Muscle of leg (tissue), 16 donors: ENCODE measurements around the gene CDH8. TPM values are rescaled to one million over a fixed set of nuclear protein-coding genes. Genes with fewer than 3 reads are reported as not detected.

Experiments
- DNase-seq: peaks from one replicate; pipeline ENCODE4 v3.0.0; 2013
- H3K27ac ChIP-seq: one replicate; pipeline ENCODE4 v1.5.1; 2013; ENCODE audit warnings: mild to moderate bottlenecking, low read length, control low read depth
- H3K27me3 ChIP-seq: one replicate; pipeline ENCODE4 v1.6.1; 2013; ENCODE audit warnings: low read length; ENCODE audit not compliant: control insufficient read depth, insufficient read depth
- H3K36me3 ChIP-seq: one replicate; pipeline ENCODE4 v1.6.1; 2013; ENCODE audit warnings: low read length; ENCODE audit not compliant: control insufficient read depth, insufficient read depth
- H3K4me1 ChIP-seq: one replicate; pipeline ENCODE4 v1.6.1; 2013; ENCODE audit warnings: low read length; ENCODE audit not compliant: control insufficient read depth, insufficient read depth
- H3K4me3 ChIP-seq: one replicate; pipeline ENCODE4 v1.5.1; 2013; ENCODE audit warnings: low read length, control low read depth
- H3K9me3 ChIP-seq: replicated peaks from 2 replicates; pipeline ENCODE4 v1.6.1; 2013; ENCODE audit warnings: low read depth, low read length; ENCODE audit not compliant: control insufficient read depth
- WGBS: methylation state at CpG from one replicate; pipeline ENCODE4 v1.1.5; 2013; ENCODE audit warnings: missing lambda C conversion rate; ENCODE audit not compliant: insufficient coverage; 5-methylcytosine and 5-hydroxymethylcytosine counted together
- long read RNA-seq, 11 donors: transcript quantifications; one replicate each; lab custom pipeline, GENCODE V29; 2026
- polyA plus RNA-seq, 8 donors: library from polyadenylated mRNA; unstranded; fragments of 120-200 nt; gene quantifications; one replicate each; pipeline versions ENCODE4 v1.2.1 to v1.2.3, GENCODE V29; 2013; ENCODE audit warnings: inconsistent platforms in 1 of 8, low replicate concordance in 1 of 8; ENCODE audit not compliant: insufficient read length in 8 of 8, insufficient read depth in 1 of 8
- total RNA-seq: library from RNA; stranded (reverse); fragments of 120-200 nt; gene quantifications from one replicate; pipeline ENCODE4 v1.2.4, GENCODE V29; 2013

The CDH8 gene, protein sequence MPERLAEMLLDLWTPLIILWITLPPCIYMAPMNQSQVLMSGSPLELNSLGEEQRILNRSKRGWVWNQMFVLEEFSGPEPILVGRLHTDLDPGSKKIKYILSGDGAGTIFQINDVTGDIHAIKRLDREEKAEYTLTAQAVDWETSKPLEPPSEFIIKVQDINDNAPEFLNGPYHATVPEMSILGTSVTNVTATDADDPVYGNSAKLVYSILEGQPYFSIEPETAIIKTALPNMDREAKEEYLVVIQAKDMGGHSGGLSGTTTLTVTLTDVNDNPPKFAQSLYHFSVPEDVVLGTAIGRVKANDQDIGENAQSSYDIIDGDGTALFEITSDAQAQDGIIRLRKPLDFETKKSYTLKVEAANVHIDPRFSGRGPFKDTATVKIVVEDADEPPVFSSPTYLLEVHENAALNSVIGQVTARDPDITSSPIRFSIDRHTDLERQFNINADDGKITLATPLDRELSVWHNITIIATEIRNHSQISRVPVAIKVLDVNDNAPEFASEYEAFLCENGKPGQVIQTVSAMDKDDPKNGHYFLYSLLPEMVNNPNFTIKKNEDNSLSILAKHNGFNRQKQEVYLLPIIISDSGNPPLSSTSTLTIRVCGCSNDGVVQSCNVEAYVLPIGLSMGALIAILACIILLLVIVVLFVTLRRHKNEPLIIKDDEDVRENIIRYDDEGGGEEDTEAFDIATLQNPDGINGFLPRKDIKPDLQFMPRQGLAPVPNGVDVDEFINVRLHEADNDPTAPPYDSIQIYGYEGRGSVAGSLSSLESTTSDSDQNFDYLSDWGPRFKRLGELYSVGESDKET
- 3.5 TPM for total RNA-seq
- 1 to 10 TPM; 1.8 to 6.2 (median 2.4) TPM for polyA plus RNA-seq
- long read RNA-seq, donor 1, result 0 reads
- long read RNA-seq, donor 2, partial matches to known transcripts, result 0 of 1 reads
- long read RNA-seq, donor 2, other reads (novel, unspliced or antisense), result 0 of 1 reads
- long read RNA-seq, donor 3, partial matches to known transcripts, result 0 of 1 reads
- long read RNA-seq, donor 3, other reads (novel, unspliced or antisense), result 0 of 1 reads
- long read RNA-seq, donor 4, partial matches to known transcripts, result 0 of 2 reads
- long read RNA-seq, donor 4, other reads (novel, unspliced or antisense), result 0 of 2 reads
- long read RNA-seq, donor 5, partial matches to known transcripts, result 0 of 2 reads
- long read RNA-seq, donor 5, other reads (novel, unspliced or antisense), result 0 of 2 reads
- long read RNA-seq, donor 6, result 0 reads
- long read RNA-seq, donor 7, result 0 reads
- long read RNA-seq, donor 8, result 0 reads
- long read RNA-seq, donor 9, result 0 reads
- long read RNA-seq, donor 10, result 0 reads
- long read RNA-seq, donor 11, result 0 reads

DNA sequence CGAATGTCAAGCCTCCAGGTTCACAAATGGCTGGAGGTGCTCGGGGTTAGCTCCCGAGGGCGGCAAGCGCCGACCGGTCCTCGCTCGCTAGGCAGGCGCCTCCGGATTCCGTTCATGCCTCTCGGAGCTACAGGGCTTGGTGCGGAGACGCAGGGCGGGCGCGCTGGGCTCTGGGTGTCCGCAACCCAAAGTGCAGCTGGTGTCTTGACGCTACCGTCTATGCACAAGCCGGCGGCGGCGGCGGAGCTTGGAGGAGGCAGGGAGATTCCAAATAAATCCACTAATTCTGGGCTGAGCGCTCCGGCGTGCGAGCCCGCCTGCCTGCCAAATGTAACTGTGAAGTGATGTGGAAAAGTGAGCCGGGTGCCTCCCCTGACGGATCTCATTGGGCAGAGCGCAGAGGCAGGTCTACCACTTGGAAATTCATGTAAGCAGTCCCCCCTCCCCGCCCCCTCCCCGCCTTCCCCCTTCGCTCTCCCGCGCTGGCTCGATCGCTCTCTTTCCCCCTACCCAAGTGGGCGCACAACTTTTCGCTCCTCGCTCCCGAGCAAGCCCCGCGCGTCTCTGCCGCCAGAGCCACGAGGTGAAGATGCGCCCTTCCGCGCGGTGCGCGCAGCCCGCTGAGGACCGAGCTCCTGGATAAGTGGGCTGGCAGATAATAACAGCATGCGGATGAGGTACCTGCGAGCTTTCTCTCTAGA is at the start of gene CDH8:
TSS of gene CDH8 (minus strand) at position 338 of the 701 bp plus-strand sequence. CDS start 15,035 bp downstream, outside the sequence.
- peak; percentile 78 for DNase-seq

DNA sequence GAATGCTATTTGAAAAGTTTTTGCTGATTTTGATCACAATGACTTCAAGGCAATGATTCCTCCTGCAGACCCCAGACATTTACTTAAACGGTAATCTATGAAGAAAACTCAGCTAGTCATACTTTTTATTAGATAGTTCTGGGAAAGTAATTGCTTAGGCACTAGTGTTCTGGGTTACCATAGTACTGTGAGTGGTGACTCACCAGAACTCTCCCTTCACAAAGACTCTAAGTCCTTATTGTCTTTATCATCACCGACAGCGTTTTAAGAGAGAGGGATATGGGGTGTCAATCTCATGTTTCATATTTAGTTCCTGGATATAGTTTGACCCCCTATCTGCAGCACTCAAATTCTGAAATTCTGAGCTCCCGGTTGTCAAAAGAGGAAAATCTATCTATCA is 43.0 kb upstream of the CDH8 start:
- Histone ChIP-seq H3K4me1 (no peaks in the 10 kb centered on the region), H3K27me3 (no peaks in the 10 kb centered on the region), H3K27ac (no peak overlapping the region), H3K36me3 (no peaks in the 10 kb centered on the region), H3K4me3 (no peak overlapping the region), H3K9me3 (no peaks in the 10 kb centered on the region)
- DNase-seq, result no peak
- WGBS, result 83% methylated on average over 1 of the region's 4 CpGs

More for the DNA sequence above, at the start of gene CDH8:
- peaks cover 33% of the 10 kb centered on the region for H3K27me3 ChIP-seq
- no peaks in the 10 kb centered on the region for H3K9me3 ChIP-seq
- no peaks in the 10 kb centered on the region for H3K36me3 ChIP-seq
- WGBS, result 0% methylated on average over 40 of the region's 60 CpGs
- peak within 1 kb of the TSS; percentile 44 for H3K4me3 ChIP-seq
- peaks cover 9% of the 10 kb centered on the region for H3K4me1 ChIP-seq
- no peak within 1 kb of the TSS for H3K27ac ChIP-seq

DNA sequence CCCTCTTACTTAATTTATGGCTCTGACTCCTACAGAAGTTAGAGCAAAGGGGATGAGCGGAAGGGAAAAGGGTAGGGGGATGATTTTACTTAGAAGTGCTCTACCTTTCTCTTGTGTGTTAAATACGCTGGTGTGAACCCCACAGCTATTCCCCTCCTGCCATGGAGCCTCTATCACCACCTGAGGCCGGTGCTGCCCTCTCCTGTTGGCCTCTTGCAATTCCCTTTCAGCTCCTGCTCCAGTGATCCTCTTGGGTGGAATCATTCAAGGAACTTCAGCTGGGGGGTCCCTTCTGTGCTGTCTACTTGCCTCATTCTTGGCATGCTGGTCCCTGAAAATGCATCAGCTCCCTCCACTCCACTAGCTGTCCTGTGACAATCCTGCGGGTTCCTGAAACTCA is 41.8 kb upstream of the CDH8 start:
- H3K9me3 ChIP-seq, result no peaks in the 10 kb centered on the region
- no peak overlapping the region for H3K27ac ChIP-seq
- H3K27me3 ChIP-seq, result no peaks in the 10 kb centered on the region
- no peak overlapping the region for H3K4me3 ChIP-seq
- no peak for DNase-seq
- H3K4me1 ChIP-seq, result no peaks in the 10 kb centered on the region
- 38% methylated on average over 2 of the region's 4 CpGs for WGBS
- no peaks in the 10 kb centered on the region for H3K36me3 ChIP-seq

DNA sequence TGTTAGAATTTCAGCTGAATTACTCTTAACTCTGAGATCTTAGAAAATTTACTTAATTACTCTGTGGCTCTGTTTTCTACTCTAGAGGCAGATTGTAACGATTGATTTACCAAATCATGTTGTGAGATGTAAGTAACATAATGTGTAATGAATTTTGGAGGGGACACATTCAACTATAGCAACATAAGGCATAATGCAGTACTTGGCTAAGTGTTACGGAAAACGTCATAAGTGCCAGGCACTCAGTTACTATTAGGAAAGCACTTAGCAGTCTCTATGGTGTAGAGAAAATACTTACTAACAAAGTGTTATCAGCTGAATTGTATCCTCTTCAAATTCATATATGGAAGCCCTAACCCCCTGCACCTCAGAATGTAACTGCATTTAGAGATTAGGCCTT is 40.6 kb upstream of the CDH8 start:
- Histone ChIP-seq H3K9me3 (no peaks in the 10 kb centered on the region), H3K36me3 (no peaks in the 10 kb centered on the region), H3K27ac (no peak overlapping the region), H3K4me3 (no peak overlapping the region), H3K27me3 (no peaks in the 10 kb centered on the region), H3K4me1 (no peaks in the 10 kb centered on the region)
- WGBS, result no CpG with 5 or more reads among the region's 3 CpGs
- no peak for DNase-seq

DNA sequence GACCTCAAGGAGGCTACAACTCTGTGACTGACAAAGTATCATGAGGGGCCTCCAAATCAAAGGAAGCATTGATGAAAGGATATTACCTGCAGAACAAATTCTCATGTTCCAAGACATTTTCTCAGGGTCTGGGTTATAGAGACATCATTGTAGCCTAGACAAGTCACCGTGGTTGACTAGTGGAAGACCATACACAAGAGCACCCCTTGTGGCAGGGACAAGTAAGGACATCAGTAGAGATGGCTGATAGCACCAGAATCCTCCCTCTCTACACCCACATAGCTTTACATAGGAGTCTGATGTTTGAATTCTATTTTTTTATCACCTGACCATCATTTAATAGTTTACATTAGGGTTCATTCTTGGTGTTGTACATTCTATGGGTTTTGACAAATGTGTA is 32.5 kb upstream of the CDH8 start:
- no peak overlapping the region for H3K4me3 ChIP-seq
- H3K27me3 ChIP-seq, result no peaks in the 10 kb centered on the region
- DNase-seq, result no peak
- no peaks in the 10 kb centered on the region for H3K9me3 ChIP-seq
- no CpG with 5 or more reads among the region's 1 CpG for WGBS
- no peaks in the 10 kb centered on the region for H3K36me3 ChIP-seq
- no peak overlapping the region for H3K27ac ChIP-seq
- H3K4me1 ChIP-seq, result no peaks in the 10 kb centered on the region

DNA sequence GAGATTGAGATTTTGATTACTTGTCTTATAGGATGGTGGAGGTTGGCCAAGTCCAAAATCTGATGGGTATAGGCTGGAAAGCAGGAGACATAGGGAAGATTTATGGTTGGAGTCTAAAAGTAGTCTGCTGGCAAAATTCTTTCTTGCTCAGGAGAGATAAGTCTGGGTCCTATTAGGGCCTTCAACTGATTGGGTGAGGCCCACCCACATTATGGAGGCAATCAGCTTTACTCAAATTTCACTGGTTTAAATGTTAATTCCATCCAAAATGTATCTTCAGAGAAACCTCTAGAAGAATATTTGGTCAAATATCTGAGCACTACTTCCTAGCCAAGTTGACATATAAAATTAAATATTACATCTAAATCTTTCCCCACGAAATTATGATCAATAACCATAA is 31.7 kb upstream of the CDH8 start:
- H3K36me3 ChIP-seq, result no peaks in the 10 kb centered on the region
- no peak overlapping the region for H3K27ac ChIP-seq
- no peaks in the 10 kb centered on the region for H3K27me3 ChIP-seq
- no CpG with 5 or more reads among the region's 1 CpG for WGBS
- no peak for DNase-seq
- no peaks in the 10 kb centered on the region for H3K9me3 ChIP-seq
- H3K4me3 ChIP-seq, result no peak overlapping the region
- H3K4me1 ChIP-seq, result no peaks in the 10 kb centered on the region

DNA sequence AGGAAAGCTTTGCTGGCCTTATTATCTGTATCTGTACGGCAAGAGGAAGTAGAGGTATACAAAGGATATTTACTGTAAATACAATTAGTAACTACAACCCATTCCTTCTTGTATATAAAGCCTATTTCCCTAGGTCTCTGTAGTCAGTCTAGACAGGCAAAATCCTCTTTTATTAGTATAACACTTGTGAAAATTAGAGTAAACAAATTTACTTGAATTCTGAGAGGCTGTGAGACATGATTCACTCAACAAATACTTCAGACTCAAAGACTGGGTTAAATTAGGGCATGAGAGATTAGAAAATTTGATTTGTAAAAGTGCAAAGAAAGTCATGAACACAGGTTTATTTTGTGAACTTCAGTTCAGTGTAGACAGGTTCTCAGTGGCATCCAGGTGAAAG is 30.9 kb upstream of the CDH8 start:
- WGBS, result no CpG with 5 or more reads among the region's 1 CpG
- no peaks in the 10 kb centered on the region for H3K36me3 ChIP-seq
- no peaks in the 10 kb centered on the region for H3K27me3 ChIP-seq
- no peak overlapping the region for H3K27ac ChIP-seq
- no peak for DNase-seq
- no peak overlapping the region for H3K4me3 ChIP-seq
- no peaks in the 10 kb centered on the region for H3K4me1 ChIP-seq
- H3K9me3 ChIP-seq, result no peaks in the 10 kb centered on the region

DNA sequence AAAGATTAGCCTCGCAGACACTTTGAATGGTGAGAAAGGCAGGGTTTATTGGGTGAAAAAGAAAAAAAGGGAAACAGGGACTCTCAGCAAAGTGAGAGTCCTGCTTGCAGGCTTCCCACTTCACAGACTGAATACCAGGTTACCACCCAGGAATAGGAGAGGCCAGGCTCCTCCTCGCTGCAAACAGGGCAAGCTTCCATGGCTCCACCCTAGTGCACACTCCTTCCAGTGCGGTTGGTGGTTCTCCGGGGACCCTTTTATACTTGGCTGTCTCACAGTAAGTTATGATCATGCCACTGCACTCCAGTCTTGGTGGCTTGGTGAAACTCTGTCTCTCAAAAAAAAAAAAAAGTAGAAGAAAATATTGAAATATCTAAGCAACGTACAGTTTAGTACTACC is 30.5 kb upstream of the CDH8 start:
- DNase-seq, result no peak
- Histone ChIP-seq H3K27me3 (no peaks in the 10 kb centered on the region), H3K4me1 (no peaks in the 10 kb centered on the region), H3K36me3 (no peaks in the 10 kb centered on the region), H3K27ac (no peak overlapping the region), H3K4me3 (no peak overlapping the region), H3K9me3 (no peaks in the 10 kb centered on the region)
- WGBS, result 86% methylated on average over 1 of the region's 5 CpGs

DNA sequence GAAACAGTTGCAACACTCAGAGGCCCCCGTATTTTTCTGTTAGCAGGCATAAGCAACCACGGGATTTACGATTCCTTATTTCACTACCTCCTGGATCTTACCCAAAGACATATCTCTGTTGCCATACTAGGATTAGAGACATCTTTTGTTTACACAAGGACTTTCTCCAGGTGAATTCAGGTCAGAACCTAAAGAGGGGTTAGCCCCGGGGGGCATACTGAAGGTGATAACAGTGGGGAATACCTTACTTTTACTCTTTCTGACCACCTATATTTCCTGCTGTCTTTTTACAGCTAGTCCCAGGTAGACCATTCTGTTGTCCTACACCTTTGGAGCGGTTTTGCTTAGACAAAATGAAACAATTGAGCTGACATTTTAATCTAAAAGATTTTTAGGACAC is 27.9 kb upstream of the CDH8 start:
- no peak for DNase-seq
- no peaks in the 10 kb centered on the region for H3K4me1 ChIP-seq
- WGBS, result no CpG with 5 or more reads among the region's 5 CpGs
- H3K4me3 ChIP-seq, result no peak overlapping the region
- no peaks in the 10 kb centered on the region for H3K36me3 ChIP-seq
- no peak overlapping the region for H3K27ac ChIP-seq
- no peaks in the 10 kb centered on the region for H3K27me3 ChIP-seq
- H3K9me3 ChIP-seq, result no peaks in the 10 kb centered on the region
